Large intestine (tissue), 3 donors: ENCODE results near the gene GRIK3. TPM values are rescaled to one million over a fixed set of nuclear protein-coding genes. Genes with fewer than 3 reads are reported as not detected.

Experiments
- DNase-seq, 2 donors: peaks; one replicate each; pipeline versions ENCODE4 v3.0.0 to v3.0.0-alpha.2; 2013
- H3K27ac ChIP-seq: one replicate; pipeline ENCODE4 v1.5.1; 2013; ENCODE audit warnings: low read length
- H3K27me3 ChIP-seq: 2 replicates; pipeline ENCODE4 v1.6.1; 2013; ENCODE audit warnings: low read length; ENCODE audit not compliant: control insufficient read depth, insufficient read depth
- H3K36me3 ChIP-seq: 2 replicates; pipeline ENCODE4 v1.6.1; 2013; ENCODE audit warnings: low read length; ENCODE audit not compliant: control insufficient read depth, insufficient read depth
- H3K4me1 ChIP-seq: one replicate; pipeline ENCODE4 v1.6.1; 2013; ENCODE audit warnings: low read length; ENCODE audit not compliant: control insufficient read depth, insufficient read depth
- H3K4me3 ChIP-seq: one replicate; pipeline ENCODE4 v1.5.1; 2013; ENCODE audit warnings: low read length
- H3K9me3 ChIP-seq: one replicate; pipeline ENCODE4 v1.6.1; 2013; ENCODE audit warnings: mild to moderate bottlenecking, low read depth, low read length, moderate library complexity; ENCODE audit not compliant: control insufficient read depth
- WGBS: methylation state at CpG from one replicate; pipeline ENCODE4 v1.1.5; 2013; ENCODE audit warnings: low lambda C conversion rate; ENCODE audit not compliant: insufficient coverage; 5-methylcytosine and 5-hydroxymethylcytosine counted together
- polyA plus RNA-seq: library from polyadenylated mRNA; unstranded; fragments of 120-200 nt; gene quantifications from one replicate; pipeline ENCODE4 v1.2.1, GENCODE V29; 2013

GRIK3 gene
- polyA plus RNA-seq, 1 donor = 4.5 TPM

DNA sequence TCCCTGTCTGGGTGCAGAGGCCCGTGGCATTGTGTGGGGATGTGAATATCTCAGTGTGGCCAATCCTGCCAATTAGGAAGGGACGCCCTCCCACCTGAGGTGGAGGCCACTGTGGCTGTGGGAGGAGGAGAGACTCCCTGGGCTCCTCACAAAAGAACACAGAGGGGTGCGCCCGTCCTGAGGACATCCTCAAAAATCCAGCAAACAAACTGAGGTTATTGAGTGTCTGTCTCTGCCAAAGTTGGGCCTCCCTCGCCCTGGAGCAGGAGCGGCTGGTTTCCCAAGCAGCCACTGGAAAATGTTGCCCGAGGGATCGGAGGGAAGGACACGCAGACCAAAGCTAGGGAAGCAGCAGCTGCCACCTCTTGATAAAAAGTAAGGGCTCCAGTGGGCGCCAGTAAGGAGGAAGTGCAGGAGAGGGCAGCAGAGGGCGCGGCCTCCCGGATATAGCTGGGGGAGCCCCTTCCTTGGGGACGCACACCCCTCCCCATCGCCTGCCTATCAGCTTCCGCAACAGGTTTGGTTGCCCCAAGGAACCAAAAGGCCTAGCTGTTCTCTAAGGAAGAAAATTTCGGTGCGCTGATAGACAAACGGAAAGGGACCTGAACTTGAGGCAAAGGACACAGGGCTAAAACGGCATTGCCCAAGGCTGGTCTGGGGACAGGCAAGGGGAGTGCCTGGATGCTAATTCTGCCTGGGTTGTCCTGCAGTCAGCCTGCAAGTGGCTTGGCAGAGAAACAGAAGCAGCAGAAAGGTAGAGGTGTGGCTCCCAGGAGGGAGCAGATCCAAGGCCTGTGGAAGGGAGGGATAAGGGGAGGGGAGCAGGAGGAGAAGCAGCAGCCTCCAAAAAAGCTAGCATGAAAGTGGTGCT, 1.7 kb upstream of the GRIK3 start:
- H3K4me3 ChIP-seq = no peak overlapping the region
- H3K36me3 ChIP-seq = no peaks in the 10 kb centered on the region
- DNase-seq = no peak
- no peaks in the 10 kb centered on the region for H3K4me1 ChIP-seq
- WGBS = no CpG with 5 or more reads among the region's 20 CpGs
- H3K27me3 ChIP-seq = peaks cover 87% of the 10 kb centered on the region
- no peak overlapping the region for H3K27ac ChIP-seq
- H3K9me3 ChIP-seq = no peaks in the 10 kb centered on the region

DNA sequence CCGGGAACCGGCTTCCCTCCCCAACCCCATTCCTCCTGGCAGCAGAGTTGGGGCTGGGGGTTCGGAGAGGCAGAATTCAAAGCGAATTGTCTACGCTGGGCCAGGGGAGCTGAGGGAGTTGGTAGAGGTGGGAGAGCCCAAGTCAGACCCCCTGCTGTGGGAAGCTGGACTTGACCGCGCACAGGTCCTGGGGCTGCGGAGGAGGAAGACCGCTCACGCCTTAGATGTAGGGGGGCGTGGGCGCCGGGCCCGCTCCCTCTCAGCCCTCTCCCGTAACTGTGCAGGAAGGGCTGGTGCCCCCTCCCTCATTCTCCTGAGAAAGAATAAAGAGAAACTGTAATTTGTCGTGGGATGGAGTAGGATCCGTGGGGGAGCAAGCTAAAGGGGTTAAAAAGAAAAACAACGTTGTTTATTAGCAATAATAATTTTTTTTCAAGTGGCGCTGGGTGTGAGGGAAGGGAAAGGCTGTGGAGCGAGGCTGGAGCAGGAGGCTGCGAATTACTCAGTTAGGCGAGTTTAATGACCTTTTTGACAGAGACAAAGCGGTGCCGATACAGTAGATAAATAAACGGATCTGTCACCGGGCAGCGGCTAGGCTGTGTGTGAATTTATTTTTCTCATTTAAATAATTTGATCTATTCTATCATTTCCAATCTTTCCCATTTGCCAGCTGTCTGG, 838 bp upstream of the GRIK3 start:
- 0% methylated on average over 7 of the region's 27 CpGs for WGBS
- Histone ChIP-seq H3K27me3 (peaks cover 86% of the 10 kb centered on the region), H3K4me1 (no peaks in the 10 kb centered on the region), H3K9me3 (no peaks in the 10 kb centered on the region), H3K27ac (no peak overlapping the region), H3K4me3 (no peak overlapping the region), H3K36me3 (no peaks in the 10 kb centered on the region)
- no peak for DNase-seq

- Histone ChIP-seq H3K4me3 (peak overlapping the region; percentile 1), H3K27me3 (peaks cover 88% of the 10 kb centered on the region), H3K36me3 (no peaks in the 10 kb centered on the region), H3K4me1 (no peaks in the 10 kb centered on the region), H3K9me3 (no peaks in the 10 kb centered on the region), H3K27ac (no peak overlapping the region)
- WGBS = no CpG with 5 or more reads among the region's 66 CpGs
- DNase-seq = no peak
Observed at GRCh38 chr1:37033355-37034101, 787 bp downstream of the GRIK3 start.

- no peaks in the 10 kb centered on the region for H3K4me1 ChIP-seq
- WGBS = no CpG with 5 or more reads among the region's 60 CpGs
- peaks cover 85% of the 10 kb centered on the region for H3K27me3 ChIP-seq
- H3K27ac ChIP-seq = no peak overlapping the region
- no peaks in the 10 kb centered on the region for H3K36me3 ChIP-seq
- no peaks in the 10 kb centered on the region for H3K9me3 ChIP-seq
- no peak overlapping the region for H3K4me3 ChIP-seq
- no peak for DNase-seq
Observed at GRCh38 chr1:37032660-37033354, 1.5 kb downstream of the GRIK3 start.

DNA sequence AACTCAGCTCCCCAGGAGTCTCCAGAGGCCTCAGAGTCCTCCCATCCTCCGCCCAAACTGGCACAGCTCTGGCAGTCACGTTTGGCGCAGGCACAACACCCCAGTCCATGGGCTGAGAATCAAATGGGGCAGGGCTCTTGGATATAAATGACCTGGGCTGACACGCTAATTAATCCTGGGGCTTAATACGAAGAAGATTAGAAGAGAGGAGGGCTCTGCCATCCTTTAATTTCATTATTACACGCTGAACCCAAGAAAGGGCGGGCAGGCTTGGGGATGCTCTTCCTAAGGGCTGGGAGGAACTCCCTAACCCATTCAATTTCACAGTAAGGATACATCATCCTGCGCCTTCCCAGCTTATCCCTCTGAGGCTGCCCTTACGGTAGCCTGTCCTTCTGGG, 2.4 kb downstream of the GRIK3 start:
- Histone ChIP-seq H3K36me3 (no peaks in the 10 kb centered on the region), H3K9me3 (no peaks in the 10 kb centered on the region), H3K27me3 (peaks cover 77% of the 10 kb centered on the region), H3K4me3 (no peak overlapping the region), H3K4me1 (no peaks in the 10 kb centered on the region), H3K27ac (no peak overlapping the region)
- no peak for DNase-seq
- 60% methylated on average over 1 of the region's 9 CpGs for WGBS

GRCh38 chr1:37031429-37031828, 2.9 kb downstream of the GRIK3 start:
- Histone ChIP-seq H3K27me3 (peaks cover 73% of the 10 kb centered on the region), H3K36me3 (no peaks in the 10 kb centered on the region), H3K9me3 (no peaks in the 10 kb centered on the region), H3K4me3 (no peak overlapping the region), H3K27ac (no peak overlapping the region), H3K4me1 (no peaks in the 10 kb centered on the region)
- no CpG with 5 or more reads among the region's 8 CpGs for WGBS
- DNase-seq = no peak

- Histone ChIP-seq H3K4me1 (no peaks in the 10 kb centered on the region), H3K36me3 (no peaks in the 10 kb centered on the region), H3K4me3 (no peak overlapping the region), H3K27ac (no peak overlapping the region), H3K9me3 (no peaks in the 10 kb centered on the region), H3K27me3 (peaks cover 53% of the 10 kb centered on the region)
- DNase-seq = no peak
- no CpG with 5 or more reads among the region's 12 CpGs for WGBS
Observed at GRCh38 chr1:37028981-37029617, 5.2 kb downstream of the GRIK3 start.

DNA sequence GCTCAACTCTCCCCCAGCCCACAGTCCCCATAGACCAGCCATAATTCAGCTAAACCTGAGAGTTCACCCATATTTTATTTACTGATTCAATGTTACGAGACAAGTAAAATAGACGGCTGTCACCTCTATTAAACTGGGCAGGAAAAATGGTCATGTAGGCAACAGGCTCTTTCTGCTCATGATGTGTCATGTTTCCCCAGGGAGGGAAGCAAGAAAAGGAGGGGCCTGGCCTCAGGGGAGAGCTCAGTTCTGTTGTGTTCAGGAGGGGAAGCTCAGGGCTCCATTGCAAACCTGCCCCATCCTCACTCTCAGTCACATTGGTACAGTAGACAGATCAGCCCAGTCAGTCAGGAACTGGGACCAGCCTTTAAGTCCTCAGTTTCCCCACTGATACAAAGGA, 12.8 kb downstream of the GRIK3 start:
- Histone ChIP-seq H3K27me3 (no peaks in the 10 kb centered on the region), H3K36me3 (no peaks in the 10 kb centered on the region), H3K4me1 (no peaks in the 10 kb centered on the region), H3K27ac (no peak overlapping the region), H3K9me3 (no peaks in the 10 kb centered on the region), H3K4me3 (no peak overlapping the region)
- no CpG with 5 or more reads among the region's 2 CpGs for WGBS
- DNase-seq = no peak

- no peak overlapping the region for H3K27ac ChIP-seq
- DNase-seq = no peak
- H3K27me3 ChIP-seq = no peaks in the 10 kb centered on the region
- no peaks in the 10 kb centered on the region for H3K9me3 ChIP-seq
- WGBS = no CpG with 5 or more reads among the region's 8 CpGs
- H3K36me3 ChIP-seq = no peaks in the 10 kb centered on the region
- no peaks in the 10 kb centered on the region for H3K4me1 ChIP-seq
- no peak overlapping the region for H3K4me3 ChIP-seq
Observed at GRCh38 chr1:37020653-37021277, 13.6 kb downstream of the GRIK3 start.
